H9 (cell line): Measurements from ENCODE around the gene GPHA2. TPM values are rescaled to one million over a fixed set of nuclear protein-coding genes. Genes with fewer than 3 reads are reported as not detected.

Experiments
- DNase-seq: peaks from one replicate; pipeline ENCODE4 v3.0.0-alpha.2; 2017
- H2AFZ ChIP-seq: one replicate; pipeline ENCODE4 v1.6.1; 2013; ENCODE audit warnings: mild to moderate bottlenecking, low read length, control low read depth, moderate library complexity
- H2AK5ac ChIP-seq: 2 replicates; pipeline ENCODE4 v1.6.1; 2013; ENCODE audit warnings: low read length, control low read depth, mixed read lengths; ENCODE audit not compliant: insufficient read length
- H2BK120ac ChIP-seq: one replicate; pipeline ENCODE4 v1.6.1; 2013; ENCODE audit warnings: low read depth, mild to moderate bottlenecking, low read length, control low read depth, inconsistent platforms; ENCODE audit not compliant: poor library complexity, severe bottlenecking
- H2BK12ac ChIP-seq: 2 replicates; pipeline ENCODE4 v1.6.1; 2013; ENCODE audit warnings: low read length, control low read depth, mixed read lengths, low read depth; ENCODE audit not compliant: insufficient read length
- H2BK15ac ChIP-seq: 2 replicates; pipeline ENCODE4 v1.6.1; 2013; ENCODE audit warnings: low read depth, low read length, control low read depth
- H2BK20ac ChIP-seq: one replicate; pipeline ENCODE4 v1.6.1; 2013; ENCODE audit warnings: low read depth, mild to moderate bottlenecking, low read length, control low read depth, inconsistent platforms; ENCODE audit not compliant: poor library complexity, severe bottlenecking
- H2BK5ac ChIP-seq: 2 replicates; pipeline ENCODE4 v1.6.1; 2013; ENCODE audit warnings: low read length, control low read depth, mixed read lengths; ENCODE audit not compliant: insufficient read length
- H3K14ac ChIP-seq: 2 replicates; pipeline ENCODE4 v1.6.1; 2013; ENCODE audit warnings: low read length, control low read depth; ENCODE audit not compliant: insufficient read depth
- H3K18ac ChIP-seq: 2 replicates; pipeline ENCODE4 v1.6.1; 2013; ENCODE audit warnings: low read depth, mild to moderate bottlenecking, mixed read lengths, low read length, control low read depth; ENCODE audit not compliant: insufficient read length
- H3K23ac ChIP-seq: 2 replicates; pipeline ENCODE4 v1.6.1; 2013; ENCODE audit warnings: low read length, control low read depth, mixed read lengths, low read depth; ENCODE audit not compliant: insufficient read length
- H3K23me2 ChIP-seq: 2 replicates; pipeline ENCODE4 v1.6.1; 2013; ENCODE audit warnings: low read depth, mild to moderate bottlenecking, mixed read lengths, low read length, control low read depth; ENCODE audit not compliant: insufficient read length, poor library complexity, severe bottlenecking
- H3K27ac ChIP-seq: 2 replicates; pipeline ENCODE4 v1.5.1; 2013; ENCODE audit warnings: low read length, control low read depth, mixed read lengths, low read depth; ENCODE audit not compliant: insufficient read length
- H3K27me3 ChIP-seq: 2 replicates; pipeline ENCODE4 v1.6.1; 2013; ENCODE audit warnings: low read length, control low read depth, inconsistent platforms; ENCODE audit not compliant: insufficient read depth
- H3K4ac ChIP-seq: 2 replicates; pipeline ENCODE4 v1.6.1; 2013; ENCODE audit warnings: low read depth, mild to moderate bottlenecking, control low read depth, inconsistent platforms, low read length, moderate library complexity
- H3K4me1 ChIP-seq: 2 replicates; pipeline ENCODE4 v1.6.1; 2013; ENCODE audit warnings: low read length, control low read depth, inconsistent platforms; ENCODE audit not compliant: insufficient read depth
- H3K4me2 ChIP-seq: 2 replicates; pipeline ENCODE4 v1.6.1; 2013; ENCODE audit warnings: low read length, control low read depth, mixed read lengths; ENCODE audit not compliant: insufficient read length, insufficient read depth
- H3K56ac ChIP-seq: 2 replicates; pipeline ENCODE4 v1.6.1; 2013; ENCODE audit warnings: low read depth, mild to moderate bottlenecking, mixed read lengths, low read length, control low read depth; ENCODE audit not compliant: insufficient read length
- H3K79me1 ChIP-seq: 2 replicates; pipeline ENCODE4 v1.6.1; 2013; ENCODE audit warnings: low read depth, mild to moderate bottlenecking, moderate library complexity, low read length, control low read depth, inconsistent platforms; ENCODE audit not compliant: insufficient read depth, poor library complexity, severe bottlenecking
- H3K79me2 ChIP-seq: 2 replicates; pipeline ENCODE4 v1.6.1; 2013; ENCODE audit warnings: low read length, control low read depth, inconsistent platforms; ENCODE audit not compliant: insufficient read depth
- H3K9ac ChIP-seq: 2 replicates; pipeline ENCODE4 v1.6.1; 2013; ENCODE audit warnings: low read length, control low read depth, mixed read lengths; ENCODE audit not compliant: insufficient read length; ENCODE audit errors: extremely low read depth
- H3K9me3 ChIP-seq: one replicate; pipeline ENCODE4 v1.6.1; 2013; ENCODE audit warnings: low read depth, low read length, inconsistent platforms; ENCODE audit not compliant: control insufficient read depth
- H3T11ph ChIP-seq: one replicate; pipeline ENCODE4 v1.6.1; 2013; ENCODE audit warnings: mild to moderate bottlenecking, low read length, control low read depth, inconsistent platforms
- H4K20me1 ChIP-seq: one replicate; pipeline ENCODE4 v1.6.1; 2013; ENCODE audit not compliant: control insufficient read depth, insufficient read length, insufficient read depth
- H4K5ac ChIP-seq: 2 replicates; pipeline ENCODE4 v1.6.1; 2013; ENCODE audit warnings: low read depth, mild to moderate bottlenecking, mixed read lengths, low read length, control low read depth; ENCODE audit not compliant: insufficient read length
- H4K8ac ChIP-seq: replicated peaks from 2 replicates; pipeline ENCODE4 v1.6.1; 2013; ENCODE audit warnings: low read length, control low read depth, mixed read lengths, low read depth; ENCODE audit not compliant: insufficient read length
- H4K91ac ChIP-seq: 2 replicates; pipeline ENCODE4 v1.6.1; 2013; ENCODE audit warnings: low read depth, mild to moderate bottlenecking, moderate library complexity, mixed read lengths, low read length, control low read depth; ENCODE audit not compliant: insufficient read length
- H3K27ac Mint-ChIP-seq, 3 experiments: 2 replicates in 2 of 3; 3 replicates in 1 of 3; pipeline ENCODE4 v1.8.0; 2020 to 2021; ENCODE audit warnings: mixed read lengths in 3 of 3, mild to moderate bottlenecking in 1 of 3, moderate library complexity in 1 of 3
- H3K27me3 Mint-ChIP-seq: 2 replicates; pipeline ENCODE4 v1.8.0; 2021; ENCODE audit warnings: low read depth, mild to moderate bottlenecking, moderate library complexity, mixed read lengths
- H3K36me3 Mint-ChIP-seq, 3 experiments: 2 replicates in 2 of 3; 3 replicates in 1 of 3; pipeline ENCODE4 v1.8.0; 2020 to 2021; ENCODE audit warnings: low read depth in 3 of 3, mixed read lengths in 3 of 3; ENCODE audit not compliant: insufficient read depth in 1 of 3
- H3K4me1 Mint-ChIP-seq, 2 experiments: 2 replicates each; pipeline ENCODE4 v1.8.0; 2020; ENCODE audit warnings: mixed read lengths in 2 of 2
- H3K4me3 Mint-ChIP-seq, 2 experiments: 2 replicates in 1 of 2; 3 replicates in 1 of 2; pipeline ENCODE4 v1.8.0; 2020 to 2021; ENCODE audit warnings: mild to moderate bottlenecking in 2 of 2, mixed read lengths in 2 of 2, moderate library complexity in 1 of 2
- H3K9me3 Mint-ChIP-seq, 2 experiments: 2 replicates in 1 of 2; 3 replicates in 1 of 2; pipeline ENCODE4 v1.8.0; 2020; ENCODE audit warnings: mild to moderate bottlenecking in 2 of 2, mixed read lengths in 2 of 2, moderate library complexity in 1 of 2
- WGBS: extraction: QIAGEN DNeasy Blood & Tissue Kit; methylation state at CpG from one replicate; pipeline ENCODE4 v1.1.7; 2013; ENCODE audit warnings: missing lambda C conversion rate, low lambda C conversion rate, mixed read lengths; ENCODE audit not compliant: insufficient read length; ENCODE audit errors: extremely low coverage; 5-methylcytosine and 5-hydroxymethylcytosine counted together
- total RNA-seq: library from RNA; stranded (reverse); gene quantifications from 2 replicates; pipeline ENCODE4 v1.2.1, GENCODE V29; 2021
- TF ChIP-seq, protein P1 (sequence below): fragments of 200-600 bp; sonication (generic); conservative IDR thresholded peaks from 3 replicates; pipeline ENCODE4 v1.8.0; 2021; ENCODE audit warnings: antibody characterized with exemption, mild to moderate bottlenecking

Gene GPHA2
- total RNA-seq, 1 experiment from 2014 or later: 2.1 TPM

GRCh38 chr11:64905516-64906313 is 30.0 kb downstream of the GPHA2 start:
- Mint-ChIP-seq H3K4me3 (no peak overlapping the region; a peak in 1 of 5 replicates), H3K27ac (peak overlapping the region in 1 of 3 experiments; percentile 51; a peak in 2 of 7 replicates), H3K4me1 (no peaks in the 10 kb centered on the region), H3K9me3 (no peaks in the 10 kb centered on the region), H3K27me3 (no peaks in the 10 kb centered on the region), H3K36me3 (peaks cover 11 to 41% (median 38%) of the 10 kb centered on the region in 3 experiments; a peak in 6 of 7 replicates)
- Histone ChIP-seq H3K79me2 (no peaks in the 10 kb centered on the region), H4K8ac (no peak overlapping the region), H4K5ac (no peak overlapping the region), H3K79me1 (no peaks in the 10 kb centered on the region), H4K20me1 (no peaks in the 10 kb centered on the region), H4K91ac (no peak overlapping the region), H3K23ac (no peak overlapping the region), H2BK15ac (no peak overlapping the region), H3K4ac (no peak overlapping the region), H2AFZ (no peak overlapping the region), H2AK5ac (no peak overlapping the region), H3K4me2 (no peak overlapping the region), H2BK20ac (no peak overlapping the region), H3K14ac (no peak overlapping the region), H2BK12ac (no peak overlapping the region), H3K18ac (no peak overlapping the region), H2BK5ac (no peak overlapping the region), H3K9ac (no peak overlapping the region), H3T11ph (no peak overlapping the region), H3K23me2 (no peaks in the 10 kb centered on the region), H3K56ac (no peak overlapping the region), H3K27ac (no peak overlapping the region), H3K9me3 (no peaks in the 10 kb centered on the region), H3K27me3 (no peaks in the 10 kb centered on the region), H3K4me1 (no peaks in the 10 kb centered on the region), H2BK120ac (no peak overlapping the region)
- DNase-seq: no peak
- TF ChIP-seq, protein P1, sequence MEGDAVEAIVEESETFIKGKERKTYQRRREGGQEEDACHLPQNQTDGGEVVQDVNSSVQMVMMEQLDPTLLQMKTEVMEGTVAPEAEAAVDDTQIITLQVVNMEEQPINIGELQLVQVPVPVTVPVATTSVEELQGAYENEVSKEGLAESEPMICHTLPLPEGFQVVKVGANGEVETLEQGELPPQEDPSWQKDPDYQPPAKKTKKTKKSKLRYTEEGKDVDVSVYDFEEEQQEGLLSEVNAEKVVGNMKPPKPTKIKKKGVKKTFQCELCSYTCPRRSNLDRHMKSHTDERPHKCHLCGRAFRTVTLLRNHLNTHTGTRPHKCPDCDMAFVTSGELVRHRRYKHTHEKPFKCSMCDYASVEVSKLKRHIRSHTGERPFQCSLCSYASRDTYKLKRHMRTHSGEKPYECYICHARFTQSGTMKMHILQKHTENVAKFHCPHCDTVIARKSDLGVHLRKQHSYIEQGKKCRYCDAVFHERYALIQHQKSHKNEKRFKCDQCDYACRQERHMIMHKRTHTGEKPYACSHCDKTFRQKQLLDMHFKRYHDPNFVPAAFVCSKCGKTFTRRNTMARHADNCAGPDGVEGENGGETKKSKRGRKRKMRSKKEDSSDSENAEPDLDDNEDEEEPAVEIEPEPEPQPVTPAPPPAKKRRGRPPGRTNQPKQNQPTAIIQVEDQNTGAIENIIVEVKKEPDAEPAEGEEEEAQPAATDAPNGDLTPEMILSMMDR: no peak
- WGBS: no CpG with 5 or more reads among the region's 25 CpGs
